ENCODE results near the gene CIDEA. TPM values are rescaled to one million over a fixed set of nuclear protein-coding genes. Genes with fewer than 3 reads are reported as not detected.
A peak's percentile ranks its signal among the peaks of the same experiment; 100 is the strongest.

CIDEA gene
- total RNA-seq, 1 donor from 2014 or later: not detected

DNA sequence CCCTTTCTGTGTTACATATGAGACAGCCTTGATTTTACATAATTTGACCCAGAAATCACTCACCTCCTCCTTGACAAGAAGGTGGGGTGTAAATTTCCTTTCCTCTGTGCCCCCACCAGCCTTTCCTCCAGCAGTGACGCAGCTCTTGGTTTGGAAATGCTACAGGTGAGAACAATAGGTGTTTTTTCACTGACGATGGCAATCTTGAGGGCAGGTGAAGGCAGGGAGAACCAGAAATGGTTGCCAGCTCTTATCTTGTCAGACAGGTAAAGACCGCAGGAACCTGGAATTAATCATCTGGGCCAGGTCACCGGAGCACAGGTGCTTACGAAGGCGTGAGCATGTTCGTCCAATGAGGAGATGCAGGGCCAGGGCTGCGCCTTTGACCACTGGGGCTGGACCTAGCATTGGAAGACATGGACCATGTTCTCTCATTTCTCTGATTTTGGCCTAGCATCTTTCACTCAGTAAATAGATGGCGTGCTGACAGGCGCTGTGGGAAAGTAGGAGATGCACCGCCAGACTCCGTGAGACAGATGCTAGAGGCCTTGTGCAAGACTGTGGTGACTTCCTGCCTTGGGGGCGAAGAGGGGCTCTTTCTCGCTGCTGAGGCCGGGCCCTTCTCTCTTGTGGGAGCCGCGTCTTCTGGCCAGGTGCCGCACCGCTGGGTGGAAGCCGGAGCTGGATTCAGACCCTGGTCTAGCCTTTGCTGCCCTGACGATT lies 4.0 kb downstream of the CIDEA start:
- Mint-ChIP-seq H3K27me3 (peaks cover 65% of the 10 kb centered on the region), H3K36me3 (no peaks in the 10 kb centered on the region), H3K4me3 (no peak overlapping the region), H3K4me1 (ENCODE audit: unreplicated experiment) (peaks cover 19% of the 10 kb centered on the region), H3K27ac (no peak overlapping the region), H3K9me3 (no peaks in the 10 kb centered on the region)
- no peak for DNase-seq (ENCODE audit: extremely low spot score, unreplicated experiment)
- TF ChIP-seq, protein P1, sequence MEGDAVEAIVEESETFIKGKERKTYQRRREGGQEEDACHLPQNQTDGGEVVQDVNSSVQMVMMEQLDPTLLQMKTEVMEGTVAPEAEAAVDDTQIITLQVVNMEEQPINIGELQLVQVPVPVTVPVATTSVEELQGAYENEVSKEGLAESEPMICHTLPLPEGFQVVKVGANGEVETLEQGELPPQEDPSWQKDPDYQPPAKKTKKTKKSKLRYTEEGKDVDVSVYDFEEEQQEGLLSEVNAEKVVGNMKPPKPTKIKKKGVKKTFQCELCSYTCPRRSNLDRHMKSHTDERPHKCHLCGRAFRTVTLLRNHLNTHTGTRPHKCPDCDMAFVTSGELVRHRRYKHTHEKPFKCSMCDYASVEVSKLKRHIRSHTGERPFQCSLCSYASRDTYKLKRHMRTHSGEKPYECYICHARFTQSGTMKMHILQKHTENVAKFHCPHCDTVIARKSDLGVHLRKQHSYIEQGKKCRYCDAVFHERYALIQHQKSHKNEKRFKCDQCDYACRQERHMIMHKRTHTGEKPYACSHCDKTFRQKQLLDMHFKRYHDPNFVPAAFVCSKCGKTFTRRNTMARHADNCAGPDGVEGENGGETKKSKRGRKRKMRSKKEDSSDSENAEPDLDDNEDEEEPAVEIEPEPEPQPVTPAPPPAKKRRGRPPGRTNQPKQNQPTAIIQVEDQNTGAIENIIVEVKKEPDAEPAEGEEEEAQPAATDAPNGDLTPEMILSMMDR (conservative IDR thresholded peaks at IDR 0.05): no peak

DNA sequence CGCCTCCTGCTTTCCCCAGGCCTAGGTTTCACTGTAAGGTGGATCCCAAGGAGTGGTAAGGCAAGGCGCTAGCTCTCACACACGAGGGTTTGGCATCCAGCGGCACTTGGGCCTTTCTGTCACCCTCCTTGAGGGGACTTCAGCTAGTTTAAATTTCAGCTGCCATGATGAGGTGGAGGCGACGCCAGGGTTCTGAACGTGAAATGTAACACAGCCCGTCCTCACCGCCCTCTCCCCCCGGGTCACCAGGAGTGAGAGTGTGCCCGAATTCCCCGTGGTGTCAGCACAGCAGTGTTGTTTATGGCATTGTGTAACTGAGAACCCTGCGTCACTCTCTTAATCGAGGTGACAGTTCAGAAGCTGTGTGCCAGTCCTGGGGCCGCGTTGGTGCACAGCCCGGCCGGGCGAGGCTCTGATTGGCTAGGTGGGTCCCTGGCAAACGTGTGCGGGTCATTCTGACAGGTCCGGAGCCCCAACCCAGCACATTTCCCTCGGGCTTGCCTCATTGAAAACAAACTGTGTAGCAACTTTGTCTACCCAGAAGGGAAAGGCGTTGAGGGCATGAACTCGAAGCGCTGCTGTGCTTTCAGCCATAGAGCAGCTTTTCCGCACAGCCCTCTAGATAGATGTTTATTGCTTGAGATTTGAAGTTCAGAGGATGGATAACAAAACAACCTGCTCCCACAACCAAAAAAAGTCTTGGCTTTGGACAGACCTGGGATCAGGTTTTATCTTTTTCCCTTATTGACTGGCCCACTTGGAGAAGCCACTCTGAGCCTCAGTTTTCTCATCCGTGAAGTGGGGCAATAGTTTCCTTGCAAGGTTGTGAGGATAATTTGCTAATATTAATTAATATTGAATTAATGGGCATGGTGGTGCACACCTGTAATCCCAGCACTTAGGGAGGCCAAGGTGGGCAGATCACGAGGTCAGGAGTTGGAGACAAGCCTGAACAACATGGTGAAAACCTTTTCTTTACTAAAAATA lies 4.9 kb downstream of the CIDEA start:
- H3K27me3 Mint-ChIP-seq: peaks cover 62% of the 10 kb centered on the region
- TF ChIP-seq, protein P1 (conservative IDR thresholded peaks at IDR 0.05): no peak
- H3K27ac Mint-ChIP-seq: no peak overlapping the region
- peaks cover 19% of the 10 kb centered on the region for H3K4me1 Mint-ChIP-seq (ENCODE audit: unreplicated experiment)
- no peak overlapping the region for H3K4me3 Mint-ChIP-seq
- no peak for DNase-seq (ENCODE audit: extremely low spot score, unreplicated experiment)
- H3K9me3 Mint-ChIP-seq: no peaks in the 10 kb centered on the region
- H3K36me3 Mint-ChIP-seq: no peaks in the 10 kb centered on the region

GRCh38 chr18:12262748-12263147 lies 8.6 kb downstream of the CIDEA start:
- no peaks in the 10 kb centered on the region for H3K36me3 Mint-ChIP-seq
- no peaks in the 10 kb centered on the region for H3K4me1 Mint-ChIP-seq (ENCODE audit: unreplicated experiment)
- no peak overlapping the region for H3K4me3 Mint-ChIP-seq
- H3K27me3 Mint-ChIP-seq: peaks cover 35% of the 10 kb centered on the region
- H3K9me3 Mint-ChIP-seq: no peaks in the 10 kb centered on the region
- no peak for DNase-seq (ENCODE audit: extremely low spot score, unreplicated experiment)
- no peak overlapping the region for H3K27ac Mint-ChIP-seq
- TF ChIP-seq, protein P1 (conservative IDR thresholded peaks at IDR 0.05): no peak

DNA sequence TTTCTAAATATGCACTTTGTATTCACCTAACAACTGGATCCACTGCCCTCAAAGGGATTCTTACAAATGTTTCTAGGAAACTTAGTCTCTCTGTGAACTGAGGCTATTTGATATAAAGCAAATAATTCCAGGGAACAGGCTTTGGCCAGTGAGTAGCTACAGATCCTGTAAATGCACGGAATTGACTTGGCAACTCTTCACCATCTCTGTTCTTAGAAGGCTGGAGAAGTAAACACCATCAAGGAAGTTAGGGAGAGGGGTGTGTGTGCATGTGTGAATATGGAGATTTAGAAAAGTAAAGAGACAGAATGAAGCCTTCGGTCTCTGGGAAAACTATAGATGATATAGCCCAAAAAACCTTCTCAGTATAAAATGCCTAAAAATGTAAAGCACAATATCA lies 10.7 kb downstream of the CIDEA start:
- no peaks in the 10 kb centered on the region for H3K9me3 Mint-ChIP-seq
- no peaks in the 10 kb centered on the region for H3K4me1 Mint-ChIP-seq (ENCODE audit: unreplicated experiment)
- H3K36me3 Mint-ChIP-seq: no peaks in the 10 kb centered on the region
- DNase-seq (ENCODE audit: extremely low spot score, unreplicated experiment): no peak
- H3K27ac Mint-ChIP-seq: no peak overlapping the region
- H3K27me3 Mint-ChIP-seq: peaks cover 23% of the 10 kb centered on the region
- TF ChIP-seq, protein P1 (conservative IDR thresholded peaks at IDR 0.05): no peak
- H3K4me3 Mint-ChIP-seq: no peak overlapping the region

DNA sequence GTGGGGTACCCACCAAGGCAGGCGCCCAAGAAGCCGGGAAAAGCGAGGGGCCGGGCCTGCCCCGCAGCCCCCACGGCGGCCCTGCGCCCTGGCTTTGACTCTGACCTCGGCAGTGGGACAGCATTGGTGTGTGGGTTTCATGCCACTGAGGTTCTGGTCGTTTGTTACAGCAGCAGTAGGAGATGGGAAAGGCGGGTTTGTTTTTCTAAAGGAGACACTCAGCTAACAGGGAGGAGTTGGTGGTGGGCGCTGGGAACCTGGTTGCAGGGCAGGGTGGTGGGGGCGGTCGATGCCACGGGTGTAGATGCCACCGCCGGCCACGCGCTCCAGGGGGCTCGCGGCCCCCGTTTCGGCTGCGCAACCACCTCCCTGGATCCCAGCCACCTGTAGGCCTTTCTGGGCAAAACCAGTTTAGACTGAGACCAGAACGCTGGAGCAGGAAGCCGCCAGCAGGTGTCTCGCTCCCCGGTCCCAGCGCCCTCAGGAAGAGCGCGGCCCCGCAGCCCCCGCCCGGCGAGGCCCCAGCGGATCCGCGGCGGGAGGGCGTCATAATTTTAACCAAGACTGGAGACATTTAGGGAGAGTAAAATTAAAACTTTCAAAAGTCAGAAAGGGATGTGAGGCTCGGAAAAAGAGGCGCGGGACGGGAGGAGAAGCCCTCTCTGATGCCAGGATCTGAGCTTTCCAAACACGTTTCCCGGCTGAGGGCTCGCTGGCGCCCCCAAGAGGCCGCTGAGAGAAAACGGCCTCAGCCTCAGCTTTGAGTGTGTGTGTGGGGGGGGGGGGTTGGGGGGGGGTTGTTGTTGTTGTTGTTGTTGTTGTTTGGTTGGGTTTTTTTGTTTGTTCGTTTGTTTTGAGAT lies 17.4 kb downstream of the CIDEA start:
- Mint-ChIP-seq H3K4me1 (ENCODE audit: unreplicated experiment) (no peaks in the 10 kb centered on the region), H3K27ac (no peak overlapping the region), H3K27me3 (peaks cover 3% of the 10 kb centered on the region), H3K4me3 (peak overlapping the region; percentile 82), H3K36me3 (no peaks in the 10 kb centered on the region), H3K9me3 (no peaks in the 10 kb centered on the region)
- TF ChIP-seq, protein P1 (conservative IDR thresholded peaks at IDR 0.05): peak; percentile 80
- peak; percentile 83 for DNase-seq (ENCODE audit: extremely low spot score, unreplicated experiment)

Measured in type B pancreatic cell (in vitro differentiated cells).